CD4-positive, alpha-beta T cell treated with Interleukin-4 for 1 hour (primary cell): ENCODE results near the gene NHLH1.

Source experiments
- DNase-seq, 2 donors: peaks; one replicate each; pipeline ENCODE4 v3.0.0-alpha.2; 2020 to 2022

Gene NHLH1

DNA sequence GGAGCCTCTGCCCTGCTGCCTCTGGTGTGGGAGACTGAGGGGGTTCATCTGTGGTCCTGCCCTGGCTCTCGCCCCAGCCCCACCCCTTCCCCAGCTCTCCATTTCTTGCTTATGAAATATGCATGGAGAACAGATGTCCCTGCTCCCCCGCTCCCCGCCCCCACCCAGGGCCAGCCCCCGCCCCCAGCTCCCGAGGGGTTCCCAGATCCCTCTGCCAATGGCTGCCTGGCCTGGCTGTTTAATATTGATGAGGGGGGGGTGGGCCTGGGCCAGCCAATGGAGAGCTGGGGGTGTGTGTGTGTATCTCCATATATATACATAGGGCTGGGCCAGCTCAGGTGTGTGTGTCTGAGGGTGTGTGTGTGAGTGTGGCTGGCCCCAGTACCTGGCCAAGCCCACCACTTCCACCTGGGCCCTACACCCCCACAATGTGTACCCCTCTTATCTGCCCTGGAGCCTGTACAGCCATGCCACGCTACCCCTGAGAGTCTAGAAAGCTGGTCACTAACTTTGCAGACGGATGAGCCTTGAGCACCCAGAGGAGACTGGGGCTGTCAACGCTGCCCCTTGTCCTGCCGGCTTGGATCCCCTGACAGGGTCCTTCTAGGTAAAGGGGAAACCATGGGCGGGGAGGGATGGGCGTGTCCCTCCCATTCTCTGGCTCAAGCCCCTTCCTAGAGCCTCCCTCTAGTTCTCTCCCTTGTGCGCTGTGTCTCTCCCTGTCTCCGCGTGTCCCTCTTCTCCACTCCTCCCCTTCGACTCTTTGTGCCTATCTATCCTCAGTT is at the start of gene NHLH1:
Gene NHLH1, plus strand, starts transcription at position 341 of the 785 bp plus-strand sequence. CDS start 3,661 bp downstream, outside the sequence.
- no peak for DNase-seq

DNA sequence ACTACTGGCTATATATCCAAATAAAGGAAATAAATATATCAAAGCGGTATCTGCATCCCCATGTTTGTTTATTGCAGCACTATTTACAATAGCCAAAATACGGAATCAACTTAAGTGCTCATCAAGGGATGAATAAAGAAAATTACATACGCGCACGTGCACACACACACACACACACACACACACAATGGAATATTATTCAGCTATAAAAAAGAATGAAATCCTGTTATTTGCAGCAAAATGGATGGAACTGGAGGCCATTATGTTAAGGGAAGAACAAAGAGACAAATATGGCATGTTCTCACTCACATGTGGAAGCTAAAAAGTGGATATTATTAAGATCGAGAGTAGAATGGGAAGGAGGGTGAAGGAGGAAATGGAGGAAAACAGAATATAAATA is 44.0 kb upstream of the NHLH1 start:
- DNase-seq: no peak

DNA sequence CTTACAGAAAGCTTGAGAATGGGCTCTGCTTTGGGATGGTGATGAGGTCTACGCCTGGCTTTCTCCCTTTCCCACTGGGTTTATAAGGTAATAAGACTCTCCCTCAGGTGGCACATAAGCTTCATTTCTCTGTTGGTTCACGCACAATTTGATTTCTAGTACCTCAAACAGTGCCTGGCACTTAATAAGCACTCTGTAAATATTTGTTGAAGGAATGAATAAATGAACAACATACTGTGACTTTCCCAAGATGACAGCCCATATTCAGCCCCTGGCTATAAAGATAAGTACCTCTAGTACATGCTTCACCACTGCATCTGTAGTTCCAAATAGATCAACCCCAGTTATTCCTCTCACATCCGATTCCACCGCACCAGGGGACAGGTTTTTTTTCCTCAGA is 41.6 kb upstream of the NHLH1 start:
- DNase-seq: no peak

DNA sequence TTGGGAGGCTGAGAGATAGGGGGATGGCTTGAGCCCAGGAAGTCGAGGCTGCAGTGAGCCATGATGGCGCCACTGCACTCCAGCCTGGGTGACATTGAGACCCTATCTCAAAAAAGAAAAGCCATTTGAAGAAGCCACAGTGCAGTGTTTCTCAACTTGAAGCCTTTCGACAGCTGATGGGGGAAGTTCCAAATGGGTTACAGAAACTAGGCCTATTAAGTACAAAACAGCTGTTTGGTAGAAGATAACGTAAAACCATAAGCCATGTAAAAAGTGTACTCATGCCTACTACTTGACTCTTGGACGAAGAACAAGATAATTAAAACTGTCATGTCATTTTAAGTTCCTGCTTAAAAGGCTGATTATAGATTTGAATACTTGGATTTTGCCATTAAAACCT is 40.5 kb upstream of the NHLH1 start:
- DNase-seq: no peak

DNA sequence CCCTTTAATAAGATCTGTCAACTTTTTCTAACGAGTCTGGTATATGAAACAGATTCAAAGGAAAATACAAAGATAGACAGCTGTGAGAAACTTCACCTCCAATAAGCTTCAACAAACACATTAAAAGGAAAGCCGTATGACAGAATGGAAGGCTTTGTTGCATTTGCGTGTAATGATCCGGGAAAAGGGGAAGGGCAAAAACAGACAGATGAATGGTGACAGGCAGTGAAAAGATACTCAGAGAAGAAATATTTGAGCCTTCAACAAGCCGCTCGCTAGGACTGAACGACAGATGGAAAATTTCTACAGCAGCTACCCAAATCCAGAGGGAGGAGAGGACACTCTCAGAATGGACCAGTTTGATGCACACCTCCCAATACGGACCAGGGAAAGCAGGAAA is 38.7 kb upstream of the NHLH1 start:
- no peak for DNase-seq

DNA sequence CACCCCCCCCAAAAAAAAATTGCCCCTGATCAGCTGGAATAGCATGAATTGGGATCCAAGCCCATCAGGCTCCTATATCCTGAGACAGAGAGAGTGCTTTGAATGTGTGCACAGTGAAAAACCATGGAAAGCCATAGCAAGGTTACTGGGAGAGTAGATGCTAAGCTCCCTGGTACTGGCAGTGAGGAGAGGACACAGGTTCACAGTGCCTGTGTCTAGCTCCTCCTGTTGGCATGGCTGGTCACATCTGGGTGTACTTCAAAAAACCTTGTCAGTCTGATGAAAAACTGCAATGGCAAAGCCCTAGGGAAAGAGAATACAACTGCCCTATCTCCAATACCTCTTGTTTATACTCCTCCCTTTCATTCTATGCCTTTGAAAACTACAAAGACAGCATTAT is 36.8 kb upstream of the NHLH1 start:
- no peak for DNase-seq

DNA sequence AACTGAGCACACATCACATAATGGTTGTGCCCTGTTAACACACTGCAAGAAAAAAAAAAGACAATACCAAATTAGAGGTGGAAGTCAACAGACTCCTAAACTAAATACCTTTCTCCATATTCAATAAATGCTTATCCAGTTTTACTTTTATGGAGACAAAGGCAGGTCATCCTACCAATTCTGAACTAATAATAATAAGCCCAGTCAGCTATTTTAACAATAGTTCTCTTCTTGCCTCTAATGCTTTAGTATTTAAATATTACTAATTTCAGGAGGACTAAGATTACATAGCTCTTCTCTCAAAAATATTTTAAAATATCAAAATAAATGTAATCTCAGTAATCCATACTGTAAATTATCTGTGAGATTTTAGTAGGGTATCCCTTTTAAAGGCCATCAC is 34.4 kb upstream of the NHLH1 start:
- no peak for DNase-seq

DNA sequence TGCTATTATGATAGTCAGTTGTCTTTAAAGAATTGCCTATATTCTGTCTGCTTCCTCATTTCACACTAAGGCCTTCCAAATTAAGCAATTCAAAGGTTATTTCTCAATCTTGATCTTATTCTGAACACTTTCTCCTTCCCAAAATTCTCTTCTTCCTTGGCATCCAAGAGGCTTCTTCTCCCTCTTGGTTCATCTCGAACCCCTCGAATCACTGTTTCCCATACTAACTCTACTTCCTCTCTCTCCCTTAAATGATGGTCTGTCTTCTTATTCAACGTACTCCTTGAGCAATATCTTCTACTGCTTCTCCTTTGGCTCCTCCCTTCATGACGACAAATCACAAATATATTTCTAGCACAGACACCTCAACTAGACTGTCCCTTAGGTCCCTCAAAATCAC is 28.3 kb upstream of the NHLH1 start:
- no peak for DNase-seq

DNA sequence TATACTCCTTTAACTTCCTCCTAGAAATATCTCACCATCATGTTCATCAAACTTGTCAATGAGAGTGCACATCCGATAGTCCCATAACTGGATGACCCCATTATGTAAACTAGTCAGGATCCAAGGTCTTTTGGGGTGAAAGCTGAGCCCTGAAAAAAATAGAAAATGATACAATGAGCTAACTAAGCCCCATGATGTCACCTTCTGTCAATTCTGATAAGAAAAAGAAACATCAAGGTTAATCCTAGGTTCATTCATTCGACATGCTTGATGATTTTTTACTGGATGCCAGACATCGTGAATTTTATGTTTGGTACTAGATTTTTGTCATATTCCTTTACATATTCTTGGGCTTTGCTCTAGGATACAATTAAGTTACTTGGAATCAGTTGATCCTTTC is 26.7 kb upstream of the NHLH1 start:
- DNase-seq: no peak

DNA sequence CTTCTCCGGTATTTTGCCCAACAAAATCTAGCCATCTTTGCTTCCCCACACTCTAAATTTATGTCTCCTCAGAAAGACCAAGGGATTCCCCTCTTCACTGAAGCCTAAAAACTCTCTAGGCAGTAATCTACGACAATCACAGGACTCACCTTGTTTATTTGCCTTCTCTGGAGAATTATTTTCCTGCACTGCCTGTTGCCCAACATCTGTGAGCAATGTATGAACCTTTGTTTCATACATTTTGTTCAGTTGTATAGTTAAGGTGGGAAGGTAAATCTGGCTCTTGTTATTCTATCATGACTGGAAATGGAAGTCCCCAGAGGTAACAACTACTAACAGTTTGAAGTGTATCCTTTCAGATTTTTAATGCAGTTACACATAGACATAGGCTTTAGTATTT is 26.0 kb upstream of the NHLH1 start:
- DNase-seq: no peak

DNA sequence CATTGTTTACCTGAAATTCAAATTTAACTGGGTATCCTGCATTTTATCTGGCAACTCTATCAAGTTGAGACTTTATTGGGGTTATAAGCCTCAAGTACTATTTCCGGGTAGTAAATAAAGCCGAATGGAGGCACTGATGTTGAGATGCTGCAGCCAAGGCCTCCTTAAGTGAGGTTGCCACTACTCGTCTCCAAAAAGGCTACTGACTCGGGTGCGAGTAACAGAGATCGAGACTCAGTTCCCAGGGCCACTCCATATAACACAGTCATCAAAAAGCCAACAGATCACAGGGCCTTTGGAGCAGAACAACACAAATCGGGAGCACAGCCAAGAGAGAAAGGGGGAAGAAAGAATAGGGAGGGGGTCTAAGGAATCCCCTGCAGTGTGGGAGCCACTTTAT is 24.3 kb upstream of the NHLH1 start:
- peak in 1 of 2 donors; percentile 29 for DNase-seq

DNA sequence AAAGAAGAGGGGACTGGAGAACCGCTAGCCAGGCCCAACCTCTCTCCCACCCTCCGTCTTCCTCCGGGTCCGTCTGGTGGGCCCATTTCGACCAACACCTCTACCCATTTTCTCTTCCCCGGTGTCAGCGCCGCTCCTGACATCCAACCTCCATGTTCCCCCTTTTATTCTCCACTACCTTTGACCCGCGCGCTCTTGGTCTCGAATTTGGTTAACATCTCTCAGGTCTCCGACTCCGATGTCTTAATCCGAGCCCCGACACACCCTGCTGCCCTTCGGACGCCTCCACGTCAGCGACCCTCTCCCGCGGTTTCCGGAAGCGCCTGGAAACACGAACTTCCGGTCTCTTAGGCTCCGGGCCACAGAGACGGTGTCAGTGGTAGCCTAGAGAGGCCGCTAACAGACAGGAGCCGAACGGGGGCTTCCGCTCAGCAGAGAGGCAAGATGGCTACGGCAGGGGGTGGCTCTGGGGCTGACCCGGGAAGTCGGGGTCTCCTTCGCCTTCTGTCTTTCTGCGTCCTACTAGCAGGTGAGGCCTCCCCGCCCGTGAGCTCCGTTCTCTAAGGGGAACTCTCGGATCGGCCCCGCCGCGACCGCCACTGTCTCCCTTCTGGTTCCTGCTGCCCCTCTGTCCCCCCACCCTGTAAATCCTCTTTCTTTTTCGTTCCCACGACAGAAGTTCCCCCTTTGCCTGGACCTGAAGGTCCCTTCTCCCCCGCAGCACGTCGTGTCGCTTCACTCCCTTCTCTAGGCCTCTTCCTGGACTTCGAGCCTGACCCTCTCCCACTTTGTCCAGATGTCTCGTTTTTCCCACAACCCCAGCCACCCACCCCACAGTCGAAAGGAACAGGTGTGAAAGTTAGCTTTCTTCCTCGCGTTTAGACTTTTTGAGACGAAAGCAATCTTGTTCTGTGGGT is 23.7 kb upstream of the NHLH1 start, which contains the start of the genes COPA and NCSTN:
Gene COPA, minus strand, starts transcription at position 298 of the 917 bp plus-strand sequence. Its CDS starts 80 bp downstream, at position 218.
Gene NCSTN, plus strand, starts transcription at position 431 of the 917 bp plus-strand sequence. Its CDS starts 14 bp downstream, at position 445.
- peak; percentile 94 to 95 for DNase-seq

DNA sequence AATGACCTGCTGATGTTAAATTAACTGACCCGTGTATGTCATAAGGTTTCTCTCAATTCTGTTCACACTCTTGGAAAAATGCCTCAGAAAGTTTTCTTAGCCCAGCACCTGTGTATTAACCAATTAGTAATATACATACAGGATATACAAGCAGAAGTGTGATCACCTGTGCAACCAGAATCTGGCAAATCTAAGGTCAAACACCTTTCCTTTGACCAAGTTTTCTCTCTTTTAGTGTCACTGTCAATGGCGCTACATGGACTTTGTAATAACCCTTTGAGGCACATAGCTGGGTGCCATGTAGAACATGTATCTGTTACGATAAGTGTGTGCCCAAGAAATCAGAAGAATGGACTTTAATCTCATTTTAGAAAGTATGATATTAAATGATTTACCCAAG is 22.6 kb upstream of the NHLH1 start:
- no peak for DNase-seq

DNA sequence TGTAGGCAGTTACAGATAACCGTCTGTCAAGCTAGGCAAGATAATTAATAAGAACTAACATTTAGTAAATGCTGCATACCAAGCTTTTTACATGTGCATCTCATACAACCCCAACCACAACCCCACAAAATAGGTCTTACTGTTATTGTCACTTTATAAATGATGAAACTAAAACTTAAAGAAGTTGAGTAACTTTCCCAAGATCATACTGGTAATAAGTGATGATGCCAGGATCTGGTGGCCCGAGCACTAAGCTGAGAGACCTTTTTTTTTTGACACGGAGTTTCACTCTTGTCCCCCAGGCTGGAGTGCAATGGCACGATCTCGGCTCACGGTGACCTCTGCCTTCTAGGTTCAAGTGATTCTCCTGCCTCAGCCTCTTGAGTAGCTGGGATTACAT is 21.9 kb upstream of the NHLH1 start:
- no peak for DNase-seq

DNA sequence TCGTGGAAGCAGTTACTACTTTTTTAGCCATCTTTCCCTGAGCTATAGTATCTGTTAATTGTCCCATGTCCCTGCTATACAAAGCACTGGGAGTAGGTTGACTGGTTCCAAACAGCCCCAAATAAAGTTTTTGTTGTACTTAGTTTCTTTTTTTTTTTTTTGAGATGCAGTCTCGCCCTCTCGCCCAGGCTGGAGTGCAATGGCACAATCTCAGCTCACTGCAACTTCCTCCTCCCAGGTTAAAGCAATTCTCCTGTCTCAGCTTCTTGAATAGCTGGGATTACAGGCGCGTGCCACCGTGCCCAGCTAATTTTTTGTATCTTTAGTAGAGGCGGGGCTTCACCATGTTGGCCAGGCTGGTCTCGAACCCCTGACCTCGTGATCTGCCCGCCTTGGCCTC is 20.4 kb upstream of the NHLH1 start:
- DNase-seq: peak in 1 of 2 donors; percentile 21

DNA sequence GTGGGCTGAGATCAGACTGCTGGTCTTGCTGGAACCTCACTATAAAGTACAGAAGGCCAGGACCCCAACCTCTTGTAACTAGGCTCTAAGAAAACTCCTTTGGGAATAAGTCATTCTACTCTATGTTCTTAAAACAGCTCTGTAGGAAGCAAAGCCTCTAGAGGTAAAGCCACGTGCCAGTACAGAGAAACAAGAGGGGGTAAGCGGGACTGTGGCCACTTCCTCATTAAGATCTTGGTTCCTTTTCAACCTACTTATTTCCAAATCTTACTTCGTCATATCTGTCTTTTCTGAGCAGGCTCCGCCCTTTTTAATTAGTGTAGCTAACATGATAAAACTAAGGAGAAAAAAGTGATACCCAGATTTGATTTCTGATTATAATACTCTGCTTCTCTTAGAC is 19.9 kb upstream of the NHLH1 start:
- peak; percentile 14 to 70 for DNase-seq

DNA sequence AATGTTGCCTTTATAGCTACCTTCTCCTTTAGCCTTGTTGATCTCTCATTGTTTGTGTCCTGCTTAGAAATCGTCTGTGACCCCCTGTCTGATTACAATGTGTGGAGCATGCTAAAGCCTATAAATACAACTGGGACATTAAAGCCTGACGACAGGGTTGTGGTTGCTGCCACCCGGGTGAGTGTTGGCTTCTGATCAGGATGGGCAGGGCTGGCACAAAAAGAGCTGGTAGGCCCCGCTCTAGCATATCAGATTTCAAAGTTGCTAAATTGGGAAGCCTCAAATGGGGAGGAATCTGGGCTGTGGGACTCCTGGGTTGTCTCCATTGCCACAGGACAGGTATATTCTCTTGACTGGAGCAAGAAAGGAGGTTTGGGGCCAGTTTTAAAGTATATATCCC is 15.2 kb upstream of the NHLH1 start:
- DNase-seq: no peak

DNA sequence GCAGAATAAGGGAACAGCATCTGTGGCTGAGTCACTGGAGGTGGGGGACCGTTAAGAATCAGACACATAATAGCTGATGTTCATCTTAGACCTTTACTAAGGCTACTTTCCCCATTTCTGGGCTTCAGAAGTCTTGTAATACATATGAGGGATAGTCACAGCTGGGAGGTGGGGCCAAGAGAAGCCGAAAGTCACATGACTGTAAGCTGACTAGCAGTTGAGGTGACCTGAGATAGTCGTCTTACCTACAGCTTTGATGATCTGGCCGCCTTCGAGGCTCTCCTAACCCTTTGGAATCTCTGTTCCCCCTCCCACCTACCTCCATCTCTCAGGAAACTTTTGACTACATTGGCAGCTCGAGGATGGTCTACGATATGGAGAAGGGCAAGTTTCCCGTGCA is 14.3 kb upstream of the NHLH1 start:
- DNase-seq: no peak

DNA sequence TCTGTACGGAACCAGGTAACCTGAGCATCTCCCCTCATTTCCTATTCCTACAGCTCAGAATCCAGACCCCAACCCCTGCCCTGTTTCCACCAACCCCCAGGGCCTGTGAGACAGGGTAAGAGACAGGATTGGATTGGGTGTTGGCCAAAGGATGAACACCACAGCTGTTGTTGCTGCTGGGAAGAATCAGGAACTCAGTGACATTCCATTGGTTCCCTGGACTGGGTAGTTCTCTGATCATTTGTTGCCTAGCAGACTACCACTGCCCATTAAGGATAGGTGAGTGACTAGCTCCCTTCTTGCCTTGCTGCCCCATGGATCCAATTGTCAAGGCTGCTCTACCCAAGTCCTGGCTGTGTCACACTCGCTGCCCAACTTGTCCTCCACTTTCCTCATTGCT is 13.6 kb upstream of the NHLH1 start:
- no peak for DNase-seq

DNA sequence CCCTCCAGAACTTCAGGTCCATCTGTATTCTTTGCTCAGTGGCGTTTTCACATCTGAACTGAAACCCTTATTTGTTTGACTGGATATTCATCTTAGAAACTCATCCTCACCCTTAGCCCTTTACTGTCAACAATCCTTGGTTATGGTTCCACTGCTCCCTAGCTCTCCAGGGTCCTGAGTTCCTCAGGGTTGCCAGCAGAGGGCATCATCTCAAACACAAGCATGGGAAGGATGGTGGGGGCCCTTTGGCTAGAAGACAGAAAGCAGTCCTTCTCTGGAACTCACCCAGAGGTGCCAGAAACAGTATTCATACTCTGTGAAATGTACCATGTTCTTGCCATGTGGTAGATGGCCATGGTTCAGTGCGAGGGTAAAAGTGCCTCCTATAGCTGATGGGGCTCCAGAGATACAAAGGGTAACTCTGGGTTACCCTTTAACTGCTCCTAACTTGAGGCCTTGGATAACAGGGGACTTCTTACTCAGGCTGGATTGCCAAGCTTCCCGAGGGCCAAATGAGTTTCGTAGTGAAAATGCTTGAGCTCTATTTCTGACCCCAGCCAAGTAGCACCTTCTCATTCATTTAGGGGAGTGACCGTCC is 12.4 kb upstream of the NHLH1 start:
- DNase-seq: peak in 1 of 2 donors; percentile 19

DNA sequence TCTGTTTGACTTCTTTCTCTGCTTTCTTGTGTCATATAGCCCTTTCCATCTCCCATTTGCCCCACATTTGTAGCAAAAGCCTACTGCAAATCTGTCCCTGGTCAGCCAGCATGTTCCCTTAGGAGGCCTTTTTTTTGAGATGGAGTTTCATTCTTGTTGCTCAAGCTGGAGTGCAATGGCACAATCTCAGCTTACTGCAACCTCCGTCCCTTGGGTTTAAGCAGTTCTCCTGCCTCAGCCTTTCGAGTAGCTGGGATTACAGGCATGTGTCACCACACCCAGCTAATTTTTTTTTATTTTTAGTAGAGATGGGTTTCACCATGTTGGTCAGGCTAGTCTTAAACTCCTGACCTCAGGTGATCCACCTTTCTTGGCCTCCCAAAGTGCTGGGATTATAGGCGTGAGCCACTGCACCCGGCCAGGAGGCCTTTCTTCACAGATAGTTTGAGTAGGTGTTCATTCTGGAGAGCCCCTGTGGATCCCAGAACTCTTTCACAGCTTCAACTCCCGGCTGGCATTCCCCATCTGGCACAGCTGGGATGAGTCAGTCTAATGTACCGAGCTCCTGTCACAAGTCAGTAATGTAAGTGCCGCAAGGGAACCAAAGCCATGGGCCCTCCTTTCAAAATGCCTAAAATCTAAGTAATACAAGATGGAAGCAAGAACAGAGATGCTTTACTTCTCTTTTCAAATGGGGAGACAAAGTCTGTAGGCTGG is 9.4 kb upstream of the NHLH1 start:
- no peak for DNase-seq

DNA sequence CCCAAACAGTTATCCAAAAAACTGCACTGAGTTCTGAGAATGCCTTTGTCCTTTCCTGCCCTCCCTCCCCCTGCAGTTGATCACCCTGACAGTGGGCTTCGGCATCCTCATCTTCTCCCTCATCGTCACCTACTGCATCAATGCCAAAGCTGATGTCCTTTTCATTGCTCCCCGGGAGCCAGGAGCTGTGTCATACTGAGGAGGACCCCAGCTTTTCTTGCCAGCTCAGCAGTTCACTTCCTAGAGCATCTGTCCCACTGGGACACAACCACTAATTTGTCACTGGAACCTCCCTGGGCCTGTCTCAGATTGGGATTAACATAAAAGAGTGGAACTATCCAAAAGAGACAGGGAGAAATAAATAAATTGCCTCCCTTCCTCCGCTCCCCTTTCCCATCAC is 8.8 kb upstream of the NHLH1 start:
- no peak for DNase-seq
